GM12874 (cell line): Measurements from ENCODE around the gene CAB39.

Experiments
- CTCF ChIP-seq: IDR thresholded peaks from 2 replicates; pipeline ENCODE4 v1.5.1; 2011; ENCODE audit warnings: low read depth, mild to moderate bottlenecking, control low read depth, low read length, moderate library complexity; ENCODE audit not compliant: insufficient read depth

CAB39 gene

GRCh38 chr2:230712443-230713330, at the start of gene CAB39:
Gene CAB39, plus strand, starts transcription at chr2:230712842. Its CDS starts 47,160 bp downstream, at chr2:230760002.
- peak; percentile 87 for TF ChIP-seq CTCF

GRCh38 chr2:230664128-230664527, 48.5 kb upstream of the CAB39 start:
- TF ChIP-seq CTCF = no peak

- TF ChIP-seq CTCF = 0 out of 2 replicates have a peak, but pooled peaks have one; percentile 8
These were observed 47.8 kb upstream of the CAB39 start for GRCh38 chr2:230664844-230665243.

GRCh38 chr2:230665263-230665691, 47.4 kb upstream of the CAB39 start:
- no peak for TF ChIP-seq CTCF

GRCh38 chr2:230666446-230666845, 46.2 kb upstream of the CAB39 start:
- no peak for TF ChIP-seq CTCF

GRCh38 chr2:230666885-230667712, 45.5 kb upstream of the CAB39 start:
- no peak for TF ChIP-seq CTCF
